ENCODE results near the gene TMEM145.

Gene TMEM145

DNA sequence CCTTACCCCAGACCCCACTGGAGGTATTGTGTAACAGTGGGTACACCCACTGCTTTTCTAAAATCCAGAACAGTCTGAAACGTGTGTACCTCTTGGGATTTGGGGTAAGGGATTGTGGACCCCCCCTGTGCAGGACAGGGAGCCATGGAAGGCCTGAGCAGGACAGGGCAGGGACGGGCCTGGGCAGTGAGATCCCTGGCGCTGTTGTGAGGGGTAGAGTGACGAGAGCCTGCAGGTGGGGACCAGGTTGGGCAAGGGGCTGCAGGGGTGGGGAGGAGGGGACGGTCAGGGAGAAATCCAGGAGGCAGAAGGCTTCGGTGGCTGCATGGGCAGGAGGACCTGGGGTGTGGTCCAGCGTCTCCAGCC, 48.4 kb downstream of the TMEM145 start:
- no peak for DNase-seq (ENCODE audit: low spot score)

DNA sequence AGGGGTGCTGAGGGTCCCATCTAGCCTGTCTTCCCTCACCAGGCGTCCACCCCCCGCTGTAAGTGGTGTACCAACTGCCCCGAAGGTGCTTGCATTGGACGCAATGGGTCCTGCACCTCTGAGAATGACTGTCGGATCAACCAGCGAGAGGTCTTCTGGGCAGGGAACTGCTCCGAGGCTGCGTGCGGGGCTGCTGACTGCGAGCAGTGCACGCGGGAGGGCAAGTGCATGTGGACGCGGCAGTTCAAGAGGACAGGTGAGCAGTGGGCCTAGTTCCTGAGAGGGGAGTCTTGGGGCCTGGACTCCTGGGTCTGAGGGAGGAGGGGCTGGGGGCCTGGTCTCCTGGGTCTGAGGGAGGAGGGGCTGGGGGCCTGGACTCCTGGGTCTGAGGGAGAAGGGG, 49.2 kb downstream of the TMEM145 start:
- DNase-seq (ENCODE audit: low spot score), result no peak

DNA sequence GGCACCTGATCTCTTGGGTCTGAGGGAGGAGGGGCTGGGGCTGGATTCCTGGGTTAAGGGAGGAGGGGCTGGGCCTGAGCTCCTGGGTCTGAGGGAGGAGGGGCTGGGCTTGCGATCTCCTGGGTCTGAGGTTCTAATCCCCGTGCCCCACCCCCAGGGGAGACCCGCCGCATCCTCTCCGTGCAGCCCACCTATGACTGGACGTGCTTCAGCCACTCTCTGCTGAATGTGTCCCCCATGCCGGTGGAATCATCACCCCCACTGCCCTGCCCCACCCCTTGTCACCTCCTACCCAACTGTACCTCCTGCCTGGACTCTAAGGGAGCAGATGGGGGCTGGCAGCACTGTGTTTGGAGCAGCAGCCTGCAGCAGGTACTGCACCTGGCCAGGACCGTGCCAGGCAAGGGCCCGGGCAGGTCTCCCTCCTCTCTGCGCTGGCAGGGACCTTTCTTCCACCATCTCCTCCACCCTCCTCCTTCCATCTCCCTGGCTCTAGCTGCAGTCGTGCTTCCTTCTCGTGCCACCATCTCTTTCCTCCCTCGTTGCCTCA, 49.9 kb downstream of the TMEM145 start:
- DNase-seq (ENCODE audit: low spot score), result no peak

DNA sequence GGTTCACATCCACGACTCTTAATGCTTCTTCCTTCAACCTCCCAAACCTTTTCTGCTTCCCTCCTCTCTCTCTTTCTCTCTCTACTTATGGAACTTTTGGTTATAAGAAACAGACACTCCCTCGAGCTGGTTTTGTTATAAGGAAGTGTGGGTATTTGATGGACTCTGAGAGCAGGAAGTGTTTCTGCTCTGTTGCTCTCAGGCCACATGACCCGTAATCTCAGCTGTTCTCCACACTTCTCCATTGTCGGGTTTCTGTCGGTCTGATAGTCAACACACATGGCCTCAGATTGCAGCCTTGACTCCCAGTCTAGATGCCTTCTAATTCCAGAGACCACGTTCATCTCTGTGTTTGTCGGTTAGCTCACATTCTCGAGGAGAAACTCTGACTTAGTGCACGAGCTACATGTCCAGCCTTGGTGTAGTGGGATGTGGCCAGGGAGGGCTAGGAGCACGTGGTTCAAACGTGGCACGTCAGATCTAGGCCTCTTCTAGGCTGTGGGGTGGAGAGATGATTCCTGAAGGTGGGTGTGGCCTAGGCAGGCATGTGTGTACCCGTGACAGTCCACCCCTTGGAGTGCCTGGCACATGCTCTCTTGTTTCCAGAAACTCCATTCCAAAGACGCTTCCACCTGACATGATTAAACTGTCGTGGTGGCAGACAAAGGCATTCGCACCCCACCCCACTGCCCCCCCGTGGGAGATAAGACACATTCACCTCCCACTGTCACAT, 50.7 kb downstream of the TMEM145 start:
- DNase-seq (ENCODE audit: low spot score), result no peak

DNA sequence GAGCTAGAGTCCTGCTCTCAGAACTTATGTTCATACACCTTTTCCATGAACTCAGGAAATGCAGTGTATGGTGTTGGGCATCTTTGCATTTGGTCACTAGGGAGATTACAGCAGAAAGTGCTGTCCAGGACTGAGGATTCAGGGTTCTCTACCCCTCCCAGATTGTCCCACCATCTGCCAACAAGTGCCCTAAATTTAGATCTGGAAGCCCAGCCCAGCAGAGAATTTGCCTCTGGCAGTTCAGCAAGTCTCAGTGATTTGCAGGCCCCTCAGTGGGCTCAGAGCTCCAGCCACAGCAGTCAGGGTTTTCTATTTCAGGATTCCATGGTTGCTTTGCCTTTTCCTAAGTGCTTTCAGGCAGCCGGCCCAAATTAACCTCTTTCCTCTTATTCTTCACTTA, 53.6 kb downstream of the TMEM145 start:
- no peak for DNase-seq (ENCODE audit: low spot score)

DNA sequence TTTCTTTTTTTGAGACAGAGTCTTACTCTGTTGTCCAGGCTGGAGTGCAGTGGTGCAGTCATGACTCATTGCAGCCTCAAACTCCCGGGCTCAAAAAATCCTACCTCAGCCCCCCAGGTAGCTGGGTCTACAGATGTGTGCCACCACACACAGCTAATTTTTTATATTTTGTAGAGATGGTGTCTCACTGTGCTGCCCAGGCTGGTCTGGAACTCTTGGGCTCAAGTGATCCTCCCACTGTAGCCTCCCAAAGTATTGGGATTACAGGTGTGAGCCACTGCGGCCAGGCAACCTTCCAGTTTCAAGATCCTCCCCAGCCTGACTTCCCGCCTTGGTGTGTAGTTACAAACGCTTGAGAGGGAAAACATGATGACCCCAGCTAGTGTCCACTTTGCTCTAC, 54.8 kb downstream of the TMEM145 start:
- no peak for DNase-seq (ENCODE audit: low spot score)

DNA sequence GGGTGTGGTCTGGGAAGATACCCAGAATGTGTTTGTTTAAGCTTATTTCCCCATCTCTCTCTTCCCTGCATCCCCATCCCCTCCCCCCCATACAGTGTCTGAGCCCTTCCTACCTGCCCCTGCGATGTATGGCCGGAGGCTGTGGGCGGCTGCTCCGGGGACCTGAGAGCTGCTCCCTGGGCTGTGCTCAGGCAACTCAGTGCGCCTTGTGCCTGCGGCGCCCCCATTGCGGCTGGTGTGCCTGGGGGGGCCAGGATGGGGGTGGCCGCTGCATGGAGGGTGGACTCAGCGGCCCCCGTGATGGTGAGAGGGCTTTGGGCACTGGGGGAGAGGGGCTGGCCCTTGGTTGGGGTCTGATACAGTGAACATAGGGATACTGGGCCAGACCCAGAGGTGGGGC, 55.3 kb downstream of the TMEM145 start:
- DNase-seq (ENCODE audit: low spot score), result no peak

DNA sequence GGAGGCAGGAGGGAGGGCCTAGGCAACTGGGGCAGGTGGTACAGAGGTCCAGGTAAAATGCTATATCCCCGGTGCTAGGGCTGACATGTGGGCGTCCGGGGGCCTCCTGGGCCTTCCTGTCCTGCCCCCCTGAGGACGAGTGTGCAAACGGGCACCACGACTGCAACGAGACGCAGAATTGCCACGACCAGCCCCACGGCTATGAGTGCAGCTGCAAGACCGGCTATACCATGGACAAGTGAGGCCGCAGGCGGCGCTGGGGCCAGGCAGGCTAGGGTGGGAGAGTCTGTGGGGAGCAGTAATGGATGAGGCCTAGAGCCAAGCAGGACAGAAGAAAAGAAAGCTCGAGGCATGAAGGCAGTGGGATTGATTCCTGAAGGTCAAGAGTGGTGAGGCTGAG, 55.7 kb downstream of the TMEM145 start:
- DNase-seq (ENCODE audit: low spot score), result no peak

DNA sequence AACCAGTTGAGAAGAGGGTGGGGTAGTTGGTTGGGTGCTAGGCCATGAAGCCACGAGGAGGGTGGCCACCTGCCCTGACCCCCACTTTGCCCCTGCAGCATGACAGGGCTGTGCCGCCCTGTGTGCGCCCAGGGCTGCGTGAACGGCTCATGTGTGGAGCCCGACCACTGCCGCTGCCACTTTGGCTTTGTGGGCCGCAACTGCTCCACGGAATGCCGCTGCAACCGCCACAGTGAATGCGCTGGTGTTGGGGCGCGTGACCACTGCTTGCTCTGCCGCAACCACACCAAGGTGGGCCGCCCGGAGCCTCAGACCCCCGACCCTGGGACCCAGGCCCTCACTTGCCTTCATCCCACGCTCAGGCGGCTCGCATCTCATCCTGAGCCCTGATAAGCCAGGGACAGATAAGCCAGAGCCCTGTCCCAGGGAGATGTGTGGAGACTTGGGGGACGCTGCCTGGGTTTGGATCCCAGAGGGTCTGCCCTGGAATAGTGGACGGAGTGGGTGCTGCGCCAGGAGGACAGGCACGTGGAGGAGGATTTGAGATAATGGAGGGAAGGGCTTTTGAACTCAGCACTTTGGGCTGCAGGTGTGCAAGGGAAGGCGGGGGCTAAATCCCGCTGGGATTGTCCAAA, 56.4 kb downstream of the TMEM145 start:
- DNase-seq (ENCODE audit: low spot score), result no peak

DNA sequence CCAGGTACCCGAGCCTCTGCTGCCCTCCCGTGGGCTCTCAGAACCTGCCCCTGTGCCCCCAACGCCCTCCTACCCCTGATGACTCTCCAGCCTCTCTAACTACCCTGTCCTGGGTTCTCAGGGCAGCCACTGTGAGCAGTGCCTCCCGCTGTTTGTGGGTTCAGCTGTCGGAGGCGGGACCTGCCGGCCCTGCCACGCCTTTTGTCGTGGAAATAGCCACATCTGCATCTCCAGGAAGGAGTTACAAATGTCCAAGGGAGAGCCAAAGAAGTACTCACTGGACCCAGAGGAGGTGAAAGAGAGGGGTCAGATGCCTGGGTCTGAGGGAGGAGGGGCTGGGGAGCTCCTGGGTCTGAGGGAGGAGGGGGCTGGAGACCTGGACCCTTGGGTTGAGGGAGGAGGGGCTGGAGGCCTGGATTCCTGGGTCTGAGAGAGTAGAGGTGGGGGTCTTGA, 57.0 kb downstream of the TMEM145 start:
- DNase-seq (ENCODE audit: low spot score), result no peak

DNA sequence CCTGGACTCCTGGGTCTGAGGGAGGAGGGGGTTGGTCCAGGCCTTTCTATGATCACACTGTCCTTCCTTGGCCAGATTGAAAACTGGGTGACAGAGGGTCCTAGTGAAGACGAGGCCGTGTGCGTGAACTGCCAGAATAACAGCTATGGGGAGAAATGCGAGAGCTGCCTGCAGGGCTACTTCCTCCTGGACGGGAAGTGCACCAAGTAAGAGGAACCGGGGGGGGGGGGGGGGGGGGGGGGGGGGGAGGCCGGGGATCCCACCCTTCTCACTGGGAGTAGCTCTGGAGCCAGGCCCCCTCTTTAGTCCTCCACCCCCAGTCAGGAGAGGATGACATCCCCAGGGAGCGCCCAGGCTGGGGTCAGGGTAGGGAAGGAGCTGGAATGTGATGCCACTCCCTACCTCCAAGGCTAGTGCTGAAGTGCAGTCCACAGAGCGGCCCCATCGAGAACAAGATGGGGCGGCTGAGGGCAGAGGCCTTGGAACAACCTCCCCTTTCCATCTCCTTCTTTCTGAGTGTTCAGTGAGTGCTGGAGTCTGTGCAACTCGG, 57.6 kb downstream of the TMEM145 start:
- DNase-seq (ENCODE audit: low spot score), result no peak

Measured in putamen (tissue), 1 donor.